ENCODE data around the gene KRT71.

Gene KRT71

GRCh38 chr12:52496590-52497071, 56.3 kb downstream of the KRT71 start:
- Mint-ChIP-seq H3K27me3 (peaks cover 11% of the 10 kb centered on the region), H3K4me1 (peaks cover 10% of the 10 kb centered on the region), H3K36me3 (no peaks in the 10 kb centered on the region), H3K9me3 (peaks cover 2% of the 10 kb centered on the region), H3K4me3 (no peak overlapping the region), H3K27ac (no peak overlapping the region)
- ATAC-seq (ENCODE audit: low read depth) (no peak), DNase-seq (ENCODE audit: low spot score in 2 of 2) (no peak)

- ATAC-seq (ENCODE audit: low read depth) = no peak
- peaks cover 10% of the 10 kb centered on the region for H3K4me1 Mint-ChIP-seq
- H3K27me3 Mint-ChIP-seq = peaks cover 15% of the 10 kb centered on the region
These were observed 56.9 kb downstream of the KRT71 start for GRCh38 chr12:52496054-52496453.

GRCh38 chr12:52495389-52495788, 57.6 kb downstream of the KRT71 start:
- Mint-ChIP-seq H3K4me1 (peaks cover 10% of the 10 kb centered on the region), H3K4me3 (no peak overlapping the region), H3K27me3 (peaks cover 12% of the 10 kb centered on the region), H3K9me3 (peaks cover 1% of the 10 kb centered on the region), H3K27ac (no peak overlapping the region), H3K36me3 (no peaks in the 10 kb centered on the region)
- DNase-seq (ENCODE audit: low spot score in 2 of 2) (no peak), ATAC-seq (ENCODE audit: low read depth) (no peak)

More at GRCh38 chr12:52496054-52496453, 56.9 kb downstream of the KRT71 start:
- H3K4me3 Mint-ChIP-seq = no peak overlapping the region
- H3K27ac Mint-ChIP-seq = no peak overlapping the region
- no peak for DNase-seq (ENCODE audit: low spot score in 2 of 2)
- peaks cover 2% of the 10 kb centered on the region for H3K9me3 Mint-ChIP-seq
- H3K36me3 Mint-ChIP-seq = no peaks in the 10 kb centered on the region

- Mint-ChIP-seq H3K27ac (no peak overlapping the region), H3K36me3 (no peaks in the 10 kb centered on the region), H3K27me3 (peaks cover 12% of the 10 kb centered on the region), H3K4me3 (no peak overlapping the region), H3K9me3 (no peaks in the 10 kb centered on the region), H3K4me1 (peaks cover 10% of the 10 kb centered on the region)
- ATAC-seq (ENCODE audit: low read depth) = no peak
- DNase-seq (ENCODE audit: low spot score in 2 of 2) = no peak
These were observed 58.4 kb downstream of the KRT71 start for GRCh38 chr12:52494518-52494917.

- H3K36me3 Mint-ChIP-seq = no peaks in the 10 kb centered on the region
- H3K4me1 Mint-ChIP-seq = peaks cover 10% of the 10 kb centered on the region
- H3K9me3 Mint-ChIP-seq = no peaks in the 10 kb centered on the region
- peaks cover 12% of the 10 kb centered on the region for H3K27me3 Mint-ChIP-seq
- DNase-seq (ENCODE audit: low spot score in 2 of 2) = no peak
- no peak for ATAC-seq (ENCODE audit: low read depth)
- no peak overlapping the region for H3K27ac Mint-ChIP-seq
- H3K4me3 Mint-ChIP-seq = no peak overlapping the region
These were observed 58.8 kb downstream of the KRT71 start for GRCh38 chr12:52494100-52494499.
